HL-60/S4 treated with retinoic acid at 250 ng/mL for 4 days and 3 days (cell line): ENCODE measurements around the gene RAB20.

ENCODE experiments used
- in situ Hi-C: fragments of 300-500 bp; cut with MboI; formaldehyde crosslinking; loops from 2 replicates; pipeline ENCODE4 v1.7.0; 2022; ENCODE audit warnings: low sequenced_read_pairs

RAB20 gene

GRCh38 chr13:110557610-110558305 is 3.8 kb downstream of the RAB20 start:
- in situ Hi-C loops = loop anchor here (25.0 kb wide), 1 partner anchor 95 kb away; no protein-coding TSS in a partner anchor

DNA sequence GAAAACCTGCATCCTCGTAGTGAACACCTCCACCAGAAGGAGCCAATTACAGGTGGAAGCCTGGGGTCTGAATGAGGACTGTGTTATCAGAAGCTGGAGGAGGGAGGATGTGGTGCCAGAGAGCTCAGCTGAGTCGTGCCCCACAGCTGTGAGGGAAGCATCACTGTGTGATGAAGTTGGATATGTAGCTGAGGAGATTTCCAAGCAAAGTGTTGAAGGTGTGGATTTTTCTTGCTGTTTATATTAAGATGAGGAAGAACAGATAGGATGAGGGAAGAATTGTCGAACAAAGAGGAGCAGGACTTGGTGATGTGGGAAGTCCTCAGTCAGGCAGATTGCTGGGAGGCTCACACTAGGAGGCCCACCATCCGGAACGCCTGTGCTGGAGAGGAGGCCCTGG is 4.4 kb downstream of the RAB20 start:
- in situ Hi-C loops = loop anchor here (25.0 kb wide), 1 partner anchor 95 kb away; no protein-coding TSS in a partner anchor

- in situ Hi-C loops = loop anchor here (25.0 kb wide), 1 partner anchor 94 kb away; no protein-coding TSS in a partner anchor
Observed at GRCh38 chr13:110556224-110556606, 5.3 kb downstream of the RAB20 start.

DNA sequence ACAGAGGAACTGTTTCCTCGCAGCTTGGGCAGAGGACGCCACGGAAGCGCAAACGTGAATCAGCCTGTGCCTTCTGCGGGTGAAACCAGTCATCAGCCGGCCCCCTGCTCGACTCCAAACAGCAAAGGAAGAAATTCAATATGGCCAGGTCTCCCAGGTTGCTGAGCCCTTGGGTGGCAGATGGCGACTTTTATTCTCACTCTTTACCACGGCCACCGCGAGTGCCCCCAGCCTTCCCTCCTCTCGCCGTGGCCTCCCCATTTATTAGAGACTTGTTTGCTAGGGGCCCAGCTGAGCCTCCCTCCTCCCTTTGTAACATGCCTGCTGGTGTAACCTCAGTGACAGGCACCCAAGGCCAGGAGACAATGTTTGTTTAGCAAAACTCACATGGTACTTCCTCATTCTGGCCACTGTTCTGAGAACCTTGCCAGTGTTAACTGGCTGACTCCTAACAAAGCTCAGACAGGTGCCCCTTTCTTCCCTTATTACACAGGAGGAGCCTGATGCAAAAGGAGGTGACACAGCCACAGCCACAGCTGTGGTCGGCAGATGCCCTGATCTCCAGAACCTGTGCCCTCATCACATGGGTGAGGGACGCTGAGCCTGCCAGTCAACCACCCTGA is 5.8 kb downstream of the RAB20 start:
- in situ Hi-C loops = loop anchor here (25.0 kb wide), 1 partner anchor 93 kb away; no protein-coding TSS in a partner anchor

DNA sequence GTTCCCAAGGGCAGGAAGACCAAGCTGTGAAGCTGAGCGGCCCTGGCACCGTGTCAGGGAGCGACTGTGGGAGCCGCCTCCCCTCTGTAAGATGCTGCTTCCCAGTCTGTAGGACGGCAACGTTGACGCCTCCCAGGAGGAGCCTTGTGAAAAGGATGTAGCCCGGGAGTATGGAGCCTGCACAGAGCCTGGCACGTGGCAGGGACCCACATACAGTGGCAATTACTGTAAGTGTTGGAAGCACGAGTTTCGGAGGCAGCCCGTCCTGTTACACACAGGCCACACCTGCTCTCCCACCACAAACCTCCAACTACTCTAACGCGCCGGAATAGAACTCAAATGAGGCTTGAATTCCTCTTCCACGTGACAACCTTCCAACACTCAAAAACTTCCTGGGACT is 6.6 kb downstream of the RAB20 start:
- in situ Hi-C loops = loop anchor here (25.0 kb wide), 1 partner anchor 93 kb away; no protein-coding TSS in a partner anchor

DNA sequence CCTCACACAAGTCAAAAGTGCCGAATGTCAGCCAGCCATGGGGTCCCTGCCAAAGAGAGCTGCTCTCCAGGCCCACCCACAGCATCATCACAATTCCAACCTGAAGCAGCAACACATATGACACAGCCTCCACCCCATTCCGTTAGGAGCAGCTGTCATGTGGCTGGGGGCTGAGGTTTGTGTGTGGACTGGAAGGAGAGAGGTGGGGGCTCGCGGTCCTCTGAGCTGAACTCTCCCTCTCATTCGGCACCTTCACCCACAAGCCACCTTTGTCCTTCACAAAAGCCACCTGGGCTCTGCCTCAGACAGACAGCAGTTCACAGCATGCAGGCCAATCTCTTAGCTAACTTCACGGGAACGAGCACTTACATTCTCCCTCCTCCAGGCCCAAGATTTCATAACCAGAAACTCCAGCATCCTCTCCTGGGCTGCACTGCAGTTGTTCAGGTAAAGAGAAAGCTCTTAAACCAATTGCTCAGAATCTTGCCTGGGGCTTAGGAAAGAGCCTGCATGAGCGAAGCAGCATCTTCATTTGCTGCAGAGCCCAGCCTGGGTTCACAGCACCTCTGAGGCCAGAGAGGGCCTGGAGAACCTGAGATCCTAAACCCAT is 7.2 kb downstream of the RAB20 start:
- in situ Hi-C loops = loop anchor here (25.0 kb wide), 1 partner anchor 92 kb away; no protein-coding TSS in a partner anchor

DNA sequence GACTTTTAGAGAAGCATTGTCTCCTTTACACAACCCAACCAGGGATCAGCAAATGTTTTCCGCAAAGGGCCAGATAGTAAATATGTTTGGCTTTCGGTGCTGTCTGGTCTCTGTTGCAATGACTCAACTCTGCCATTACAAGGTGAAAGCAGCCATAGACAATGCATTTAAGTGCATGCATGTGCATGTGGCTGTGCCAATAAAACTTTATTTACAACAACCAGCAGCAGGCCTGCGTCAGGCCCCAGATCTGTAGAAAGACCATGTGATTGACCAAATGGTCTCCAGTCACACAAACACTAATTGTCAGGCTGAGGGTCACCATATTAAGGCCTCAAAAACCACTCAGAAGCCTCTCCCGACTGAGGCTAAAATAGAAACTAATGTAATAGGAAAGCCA is 8.1 kb downstream of the RAB20 start:
- in situ Hi-C loops = loop anchor here (25.0 kb wide), 1 partner anchor 91 kb away; no protein-coding TSS in a partner anchor

DNA sequence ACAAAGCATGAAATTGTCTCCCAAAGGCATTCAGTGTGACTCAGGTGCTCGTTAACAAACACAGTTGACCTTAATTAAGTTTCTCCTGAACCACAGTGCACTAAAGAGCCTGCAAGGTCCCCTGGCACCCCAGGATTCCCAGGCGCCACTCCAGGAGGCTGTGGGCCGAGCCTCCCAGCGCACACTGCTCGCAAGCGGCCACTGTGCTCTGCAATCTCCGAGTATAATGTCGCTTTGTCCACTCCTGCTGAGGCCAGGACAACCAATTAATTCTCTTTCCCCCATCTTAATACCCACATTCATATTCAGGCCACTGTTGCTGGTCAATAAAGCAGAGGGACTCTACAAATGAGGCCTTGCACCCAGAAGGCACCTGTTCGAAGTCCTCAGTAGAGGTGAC is 8.8 kb downstream of the RAB20 start:
- in situ Hi-C loops = loop anchor here (25.0 kb wide), 1 partner anchor 90 kb away; no protein-coding TSS in a partner anchor

DNA sequence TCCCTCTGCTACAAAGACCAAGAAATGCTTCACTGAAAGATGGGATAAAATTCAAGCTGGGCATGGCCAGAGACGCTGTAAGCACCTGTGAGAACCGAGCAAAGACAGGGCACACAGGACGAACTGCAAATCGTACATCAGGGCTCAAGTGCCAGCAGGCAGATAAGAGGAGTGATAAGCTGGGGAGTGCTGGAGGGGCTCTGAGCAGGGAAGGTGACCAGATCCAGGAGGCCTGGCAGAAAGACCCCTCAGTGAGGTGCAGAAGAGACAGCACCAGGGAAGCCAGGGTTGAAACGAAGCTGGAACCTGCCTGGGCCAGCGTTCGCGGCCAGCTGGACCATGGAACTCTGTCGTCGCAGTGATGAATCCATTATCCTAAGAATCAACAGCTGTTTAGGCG is 10.2 kb downstream of the RAB20 start:
- in situ Hi-C loops = loop anchor here (25.0 kb wide), 1 partner anchor 89 kb away; no protein-coding TSS in a partner anchor

DNA sequence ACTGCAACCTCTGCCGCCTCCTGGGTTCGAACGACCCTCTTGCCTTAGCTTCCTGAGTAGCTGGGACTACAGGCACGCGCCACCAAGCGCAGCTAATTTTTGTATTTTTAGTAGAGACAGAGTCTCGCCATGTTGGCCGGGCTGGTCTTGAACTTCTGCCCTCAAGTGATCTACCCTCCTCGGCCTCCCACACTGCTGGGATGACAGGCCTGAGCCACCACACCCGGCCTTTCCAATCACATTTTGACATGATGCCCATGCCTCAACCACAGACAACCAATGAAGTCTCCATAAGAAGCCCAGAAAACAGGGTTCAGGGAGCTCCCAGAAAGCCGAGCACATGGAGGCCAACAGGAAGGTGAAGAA is 11.7 kb downstream of the RAB20 start:
- in situ Hi-C loops = loop anchor here (25.0 kb wide), 1 partner anchor 87 kb away; no protein-coding TSS in a partner anchor

- in situ Hi-C loops = no loop called here
Observed at GRCh38 chr13:110548891-110549794, 12.4 kb downstream of the RAB20 start.

- in situ Hi-C loops = no loop called here
Observed at GRCh38 chr13:110546926-110547325, 14.6 kb downstream of the RAB20 start.

DNA sequence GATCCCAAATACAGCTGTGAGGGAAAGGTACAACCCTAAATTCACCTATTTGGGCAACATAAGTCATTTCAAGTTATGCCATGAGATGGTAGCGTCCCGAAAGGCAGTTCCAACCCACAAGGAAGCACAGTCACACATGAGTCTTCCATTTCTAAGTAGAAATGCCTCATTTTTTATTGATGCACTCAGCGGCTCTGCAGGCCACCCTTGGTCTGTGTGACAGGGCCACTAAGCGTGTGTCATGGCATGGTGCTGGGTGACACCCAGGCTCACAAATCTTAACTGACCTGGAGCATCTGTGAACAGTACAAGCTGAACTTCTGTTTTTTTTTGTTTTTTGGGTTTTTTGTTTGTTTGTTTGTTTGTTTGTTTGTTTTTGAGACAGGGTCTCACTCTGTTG is 15.1 kb downstream of the RAB20 start:
- in situ Hi-C loops = no loop called here

- in situ Hi-C loops = no loop called here
Observed at GRCh38 chr13:110542169-110542796, 19.2 kb downstream of the RAB20 start.

- in situ Hi-C loops = no loop called here
Observed at GRCh38 chr13:110541526-110541920, 20.0 kb downstream of the RAB20 start.

DNA sequence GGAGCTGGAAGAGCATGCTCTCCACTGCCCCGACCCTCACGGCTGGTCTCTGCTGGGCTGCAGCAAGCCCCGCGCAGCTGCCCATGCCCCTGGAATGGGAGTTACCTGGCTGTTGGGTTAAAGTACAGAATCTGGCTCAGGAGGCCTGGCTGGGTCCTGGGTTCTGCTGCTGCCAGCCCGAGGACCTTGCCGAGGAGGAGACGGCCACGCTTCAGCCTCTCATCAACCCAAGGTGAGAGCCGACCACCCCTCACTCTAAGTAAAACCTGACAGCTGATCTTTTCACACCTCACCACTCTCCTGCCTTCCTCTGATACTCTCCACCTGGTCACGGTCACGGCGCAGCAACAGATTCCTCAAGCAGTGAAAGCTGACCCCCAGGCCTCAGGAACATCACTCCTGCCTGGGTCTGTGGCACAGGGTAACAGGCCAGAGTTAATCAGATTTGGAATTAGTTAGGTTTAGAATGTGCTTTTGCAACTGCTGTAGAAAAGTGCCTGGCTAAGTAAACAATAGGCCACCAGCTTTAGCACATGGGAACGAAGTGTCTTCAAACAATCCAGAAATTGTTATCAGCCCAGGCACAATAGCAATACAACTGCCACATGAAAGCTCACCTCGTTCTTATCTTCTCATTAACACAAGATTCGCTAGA is 20.5 kb downstream of the RAB20 start:
- in situ Hi-C loops = no loop called here

- in situ Hi-C loops = no loop called here
Observed at GRCh38 chr13:110539894-110540293, 21.6 kb downstream of the RAB20 start.

DNA sequence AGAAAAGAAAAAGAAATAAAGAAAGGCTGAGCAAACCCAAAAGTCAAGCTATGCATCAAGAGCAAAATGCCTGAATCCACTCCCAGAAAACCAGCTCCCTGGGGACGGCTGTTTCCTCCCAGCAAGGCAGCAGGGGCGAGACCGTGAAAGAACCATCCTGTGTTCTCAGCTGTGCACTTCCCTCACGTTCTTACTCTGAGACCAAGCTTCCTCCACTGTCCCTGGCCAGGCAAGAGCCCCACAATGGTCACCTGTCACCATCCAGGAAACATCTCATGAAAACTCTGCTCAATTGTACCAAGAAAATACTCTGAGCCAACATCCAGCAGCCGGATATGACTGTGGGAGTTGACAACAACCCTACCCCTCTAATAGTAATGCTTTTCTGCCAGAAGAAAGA is 22.9 kb downstream of the RAB20 start:
- in situ Hi-C loops = no loop called here

- in situ Hi-C loops = no loop called here
Observed at GRCh38 chr13:110536006-110536693, 25.4 kb downstream of the RAB20 start.
